Left lobe of liver (tissue), 2 donors: ENCODE results near the gene ACTL10. TPM values are rescaled to one million over a fixed set of nuclear protein-coding genes. Genes with fewer than 3 reads are reported as not detected.

Source experiments
- ATAC-seq: fragments of 200-7000 bp; cut with Tn5 transposase; one replicate; pipeline ENCODE4 v1.9.1; 2020; ENCODE audit warnings: mild to moderate bottlenecking, moderate library complexity
- DNase-seq: peaks from one replicate; pipeline ENCODE4 v3.0.0-alpha.2; 2020; ENCODE audit warnings: low spot score
- total RNA-seq: library from RNA; stranded (reverse); gene quantifications from one replicate; pipeline ENCODE4 v1.2.1, GENCODE V29; 2021
- donor health status: DM: no; HTN: no; CAD: no; lungs with moderate emphysema.
- donor health status: DM: no; HTN: yes; CAD: no.

The ACTL10 gene
- total RNA-seq, 1 donor from 2014 or later, result 0.20 TPM

DNA sequence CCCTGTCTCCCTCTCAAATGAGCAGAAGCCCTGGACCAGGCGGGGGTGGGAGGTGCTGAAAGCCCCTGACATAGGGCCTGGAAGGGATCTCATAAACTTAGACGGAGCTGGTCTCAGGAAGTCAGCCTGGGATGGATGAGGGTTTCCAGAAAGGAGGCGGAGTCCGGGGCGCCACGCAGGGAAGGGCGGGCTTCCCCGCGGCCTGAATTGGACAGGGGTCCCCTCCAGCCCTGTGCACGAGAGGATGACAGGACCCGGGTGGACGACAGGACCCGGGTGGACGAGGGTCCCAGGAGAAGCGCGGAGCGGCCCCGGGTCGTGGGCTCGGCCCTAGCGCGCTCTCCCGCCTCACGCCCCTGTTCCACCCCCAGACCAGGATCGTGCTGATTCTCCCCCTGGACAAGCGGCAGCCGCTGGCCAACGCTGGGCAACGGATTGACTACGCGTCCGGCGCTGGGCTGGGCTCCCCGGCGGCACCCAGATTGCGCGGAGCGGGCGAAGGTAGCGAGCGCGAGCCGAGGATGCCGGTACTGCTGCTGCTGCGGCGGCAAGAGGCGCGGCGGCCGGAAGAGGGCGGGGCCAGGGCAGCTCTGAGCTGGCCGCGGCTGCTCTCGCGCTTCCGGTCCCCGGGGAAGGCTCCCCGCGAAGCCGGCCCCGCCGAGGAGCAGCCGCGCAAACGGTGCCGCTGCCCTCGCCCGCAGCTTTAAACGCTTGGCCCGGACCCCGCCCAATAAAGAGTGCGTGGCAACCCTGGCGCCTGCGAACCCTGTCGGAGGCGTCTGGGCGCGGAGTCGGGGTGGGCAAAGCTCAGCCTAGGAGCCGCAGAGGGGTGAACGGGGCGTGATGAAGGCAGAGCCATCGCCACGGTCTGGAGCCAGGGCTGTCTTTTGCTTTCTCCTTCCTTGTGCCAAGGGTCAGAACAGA is 3.3 kb upstream of the ACTL10 start:
- peak; percentile 65 for ATAC-seq
- peak; percentile 81 for DNase-seq

DNA sequence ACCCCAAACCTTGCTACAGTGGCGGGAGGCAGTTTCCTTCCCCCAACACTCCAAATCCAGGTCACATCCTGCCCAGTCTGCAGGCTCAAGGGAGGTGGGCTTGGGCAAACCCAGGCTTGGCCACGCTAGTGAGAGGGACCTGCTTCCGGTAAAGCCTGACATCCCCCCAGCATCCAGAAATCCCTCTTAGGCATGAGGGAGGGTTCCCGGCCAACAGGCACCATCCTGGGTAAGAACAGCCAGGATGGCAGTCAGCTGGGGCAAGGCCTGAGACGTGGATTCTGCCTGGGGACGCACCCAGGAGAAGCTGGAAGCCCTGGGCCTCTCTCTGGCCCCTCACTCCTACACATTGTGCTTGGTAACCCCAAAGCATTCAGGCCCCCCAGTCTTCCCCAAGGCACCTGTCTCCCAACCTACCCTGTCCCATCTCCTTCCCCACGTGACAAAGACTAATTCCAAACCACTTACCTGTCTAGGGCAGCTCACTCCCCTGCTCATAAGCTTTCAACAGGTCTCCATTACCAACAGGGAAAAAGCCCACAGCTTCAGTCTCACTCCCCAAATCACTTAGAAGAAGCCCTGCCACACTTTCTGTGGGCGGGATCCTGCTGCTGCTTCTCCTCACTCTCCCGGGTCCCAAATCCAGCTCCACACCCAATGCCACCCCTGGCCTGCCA is 2.5 kb upstream of the ACTL10 start:
- DNase-seq (no peak), ATAC-seq (no peak)

DNA sequence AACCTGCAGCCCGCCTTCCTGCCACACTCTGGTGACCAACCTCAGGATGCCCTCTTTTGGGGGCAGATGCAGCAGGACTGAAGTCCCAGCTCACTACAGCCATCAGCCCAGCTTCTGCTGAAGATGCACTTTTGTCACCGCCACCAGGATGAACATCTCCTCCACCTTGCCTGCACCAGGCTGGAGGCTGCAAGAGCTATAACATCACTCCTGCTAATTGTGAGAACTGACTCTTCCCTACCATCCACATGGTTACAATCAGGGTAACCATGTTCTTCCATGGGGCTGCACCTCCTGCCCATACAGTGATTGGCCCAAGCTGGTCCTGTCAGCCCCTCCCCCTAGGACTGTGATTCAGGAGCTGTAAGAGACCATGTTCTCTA is 2.0 kb upstream of the ACTL10 start:
- ATAC-seq (no peak), DNase-seq (no peak)

DNA sequence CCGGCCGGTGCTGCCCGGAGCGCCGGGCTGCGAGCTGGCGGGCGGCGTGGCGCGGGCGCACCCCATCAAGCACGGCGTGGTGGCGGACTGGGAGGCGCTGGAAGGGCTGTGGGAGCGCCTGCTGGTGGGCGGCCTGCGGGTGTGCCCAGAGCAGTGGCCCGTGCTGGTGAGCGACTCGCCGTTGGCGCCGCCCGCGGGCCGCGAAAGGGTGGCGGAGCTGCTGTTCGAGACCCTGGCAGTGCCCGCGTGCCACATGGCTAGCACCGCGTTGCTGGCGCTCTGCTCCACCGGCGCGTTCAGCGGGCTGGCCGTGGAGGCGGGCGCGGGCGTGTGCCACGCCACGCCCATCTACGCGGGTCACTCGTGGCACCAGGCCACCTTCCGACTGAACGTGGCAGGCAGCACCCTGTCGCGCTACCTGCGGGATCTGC is 517 bp downstream of the ACTL10 start:
- DNase-seq (peak; percentile 82), ATAC-seq (peak; percentile 61)

DNA sequence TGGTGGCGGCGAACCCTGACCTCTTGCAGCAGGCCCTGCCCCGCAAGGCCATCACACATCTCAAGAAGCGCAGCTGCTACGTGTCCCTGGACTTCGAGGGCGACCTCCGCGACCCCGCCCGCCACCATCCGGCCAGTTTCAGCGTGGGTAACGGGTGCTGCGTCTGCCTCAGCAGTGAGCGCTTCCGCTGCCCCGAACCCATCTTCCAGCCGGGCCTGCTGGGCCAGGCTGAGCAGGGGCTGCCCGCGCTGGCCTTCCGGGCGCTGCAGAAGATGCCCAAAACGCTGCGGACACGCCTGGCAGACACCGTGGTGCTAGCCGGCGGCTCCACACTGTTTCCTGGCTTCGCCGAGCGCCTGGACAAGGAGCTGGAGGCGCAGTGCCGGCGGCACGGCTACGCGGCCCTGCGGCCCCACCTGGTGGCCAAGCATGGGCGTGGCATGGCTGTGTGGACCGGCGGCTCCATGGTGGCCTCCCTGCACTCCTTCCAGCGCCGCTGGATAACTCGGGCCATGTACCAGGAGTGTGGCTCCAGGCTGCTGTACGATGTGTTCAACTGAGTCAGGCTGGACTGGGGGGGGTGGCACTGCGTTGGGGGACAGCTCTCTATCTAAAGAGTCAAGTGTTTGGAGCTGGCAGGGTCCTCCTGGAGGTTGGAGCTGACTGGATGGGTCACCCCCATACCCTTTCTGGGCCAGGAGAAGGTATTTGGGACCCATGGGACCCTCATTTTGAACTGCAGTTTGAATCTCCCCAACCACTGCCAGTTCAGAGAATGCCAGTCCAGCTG is 1.1 kb downstream of the ACTL10 start:
- peak; percentile 85 for DNase-seq
- ATAC-seq, result peak; percentile 74

DNA sequence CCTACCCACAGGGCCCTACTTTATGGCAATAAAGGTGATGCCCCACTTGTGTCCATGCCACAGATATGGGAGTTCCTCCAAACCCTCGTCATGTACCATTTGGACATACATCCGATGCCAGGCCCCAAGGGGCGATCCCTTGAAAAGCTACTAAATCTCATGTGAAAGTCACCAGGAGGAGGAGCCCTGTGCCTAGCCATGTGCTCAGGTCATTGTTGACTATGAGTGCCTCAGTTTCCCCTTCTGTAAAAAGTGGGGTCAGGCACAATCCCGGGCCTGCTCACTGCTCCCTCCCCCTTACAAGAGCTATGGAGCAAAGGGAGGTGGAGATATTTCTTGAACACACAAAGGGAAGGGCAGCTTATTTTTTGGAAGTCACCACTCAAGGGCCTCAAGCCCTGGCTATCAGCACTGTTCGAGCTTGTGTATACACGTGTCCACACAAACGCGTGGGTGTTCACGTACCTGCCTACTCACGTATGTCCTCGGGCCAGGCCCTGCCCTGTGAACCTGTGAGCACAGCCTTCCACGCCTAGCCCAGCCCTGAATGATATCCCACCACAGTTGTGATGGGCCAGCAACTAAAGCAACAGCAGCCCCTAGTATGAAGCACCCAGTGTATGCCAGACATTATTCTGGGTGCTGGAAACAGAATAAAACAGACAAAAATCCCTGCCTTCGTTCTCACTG is 1.9 kb downstream of the ACTL10 start:
- DNase-seq, result no peak
- no peak for ATAC-seq

DNA sequence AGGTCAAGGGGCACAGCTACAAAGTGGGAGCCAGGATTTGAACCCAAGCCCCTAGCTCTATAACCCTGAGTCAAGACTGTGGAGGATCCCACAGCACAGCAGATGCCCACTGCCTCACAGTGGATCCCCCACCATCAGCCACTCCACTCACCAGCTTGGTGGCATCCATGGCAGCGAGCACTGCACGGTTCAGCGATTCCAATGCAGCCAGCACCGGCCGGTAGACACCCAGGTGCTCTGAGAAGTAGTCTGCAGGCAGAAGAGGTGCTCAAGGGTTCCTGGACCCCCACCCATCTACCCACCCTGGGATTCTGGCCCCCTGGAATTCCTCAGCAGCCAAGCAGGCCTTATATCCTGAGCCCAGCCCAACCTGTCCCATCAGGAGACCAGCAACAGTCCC is 2.5 kb downstream of the ACTL10 start:
- DNase-seq, result no peak
- ATAC-seq, result no peak

DNA sequence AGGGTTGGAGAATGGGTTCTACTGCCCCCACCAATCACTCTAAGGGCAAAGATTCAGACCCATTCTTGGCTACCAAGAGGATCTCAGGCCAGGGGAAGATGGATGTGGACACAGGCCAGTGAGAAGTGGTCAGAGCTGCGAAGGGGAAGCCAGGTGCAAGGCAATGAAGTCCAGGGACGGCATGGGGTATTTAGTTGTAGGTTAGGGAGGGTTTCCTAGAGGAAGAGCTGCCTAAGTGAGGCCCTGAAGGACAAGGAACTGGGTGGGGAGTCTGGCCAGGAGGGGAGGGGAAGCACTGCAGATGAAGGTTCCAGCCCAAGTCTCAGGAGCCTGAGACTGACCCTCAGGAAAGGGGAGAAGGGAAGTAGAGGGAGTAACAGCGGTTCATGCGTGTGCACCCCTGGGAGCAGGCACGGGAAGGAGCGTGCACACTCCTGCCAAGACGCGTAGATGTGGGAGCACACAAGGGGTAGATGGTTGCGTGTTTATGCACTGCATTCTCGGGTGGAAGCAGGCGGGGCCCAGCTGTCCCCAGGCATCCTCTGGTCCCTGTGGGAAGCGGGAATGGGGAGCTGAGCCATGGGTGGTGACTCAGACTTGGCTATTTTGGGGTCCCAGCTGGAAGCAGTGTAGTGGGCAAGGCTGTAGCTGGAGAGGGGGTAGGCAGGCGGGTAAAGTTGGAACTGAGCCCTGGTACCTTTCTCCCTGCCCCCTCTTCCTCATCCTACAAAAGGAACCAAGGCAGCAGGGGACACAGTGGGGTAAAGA is 3.3 kb downstream of the ACTL10 start:
- DNase-seq (no peak), ATAC-seq (no peak)

DNA sequence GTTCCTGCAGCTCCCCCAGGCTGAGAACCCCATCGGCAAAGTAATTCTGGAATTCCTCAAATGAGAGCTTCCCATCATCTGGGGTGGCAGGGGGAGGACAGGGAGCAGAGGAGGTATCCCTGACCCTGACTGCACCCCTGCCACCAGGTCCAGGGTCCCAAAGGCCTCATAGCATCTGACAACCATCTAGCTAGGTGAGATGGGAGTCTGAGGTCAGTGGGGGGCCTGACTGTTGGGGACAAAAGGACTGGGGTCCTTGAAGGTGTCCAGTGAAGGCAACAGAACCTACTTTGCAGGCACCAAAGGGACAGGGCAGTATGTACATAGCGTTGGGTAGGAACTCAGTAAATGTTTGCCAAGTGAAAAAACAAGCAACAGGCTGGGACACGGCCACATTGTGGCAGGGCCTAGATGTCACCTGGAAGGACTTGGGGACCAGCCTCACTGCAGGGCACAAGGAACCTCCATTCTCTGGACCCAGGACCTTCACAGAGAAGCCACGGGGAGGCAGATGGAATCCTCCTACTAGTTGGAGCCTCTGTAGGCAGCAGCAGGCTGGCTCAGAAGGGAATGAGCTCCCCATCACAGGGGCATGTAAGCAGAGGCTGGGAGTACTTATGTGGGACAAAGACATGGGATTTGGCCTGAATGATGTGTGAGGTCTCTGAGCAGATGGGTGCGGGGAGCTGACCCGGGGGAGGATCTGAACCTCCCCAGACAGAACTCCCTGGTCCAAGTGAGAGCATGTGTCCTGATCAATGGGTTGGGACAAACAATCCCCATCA is 4.2 kb downstream of the ACTL10 start:
- ATAC-seq (no peak), DNase-seq (no peak)

DNA sequence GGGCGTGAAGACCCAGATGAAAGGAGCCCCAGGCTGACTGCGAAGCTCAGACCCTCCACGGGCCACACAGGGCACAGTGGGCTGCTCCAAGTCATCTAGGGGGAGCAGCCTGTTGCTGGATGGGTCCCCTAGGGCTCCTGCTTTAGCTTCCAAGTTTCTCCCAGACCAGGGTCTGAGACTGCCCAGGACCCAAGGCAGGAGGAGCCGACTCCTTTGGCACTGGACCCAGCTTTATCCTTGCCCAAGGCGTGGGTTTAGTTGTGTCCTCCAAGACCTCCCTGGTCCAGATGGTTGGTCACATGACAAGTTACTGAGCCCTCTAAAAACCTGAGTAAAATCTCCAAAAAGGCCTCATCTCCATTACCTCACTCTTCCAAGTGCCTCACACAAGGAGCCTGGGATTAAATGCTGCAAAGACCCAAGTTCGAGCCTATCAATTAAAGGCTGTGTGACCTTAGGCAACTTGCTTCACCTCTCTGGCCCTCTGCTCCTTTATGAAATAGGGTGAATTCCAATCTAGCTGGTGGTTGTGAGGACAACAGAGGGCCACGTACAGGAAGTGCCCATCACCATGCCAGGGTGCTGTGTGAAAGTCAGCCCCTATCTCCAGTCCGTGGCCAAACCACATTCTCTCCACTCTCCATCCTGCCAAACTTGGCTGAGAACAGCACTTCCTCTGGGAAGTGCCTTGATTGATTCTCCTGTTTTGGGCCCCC is 5.0 kb downstream of the ACTL10 start:
- DNase-seq (no peak), ATAC-seq (no peak)

DNA sequence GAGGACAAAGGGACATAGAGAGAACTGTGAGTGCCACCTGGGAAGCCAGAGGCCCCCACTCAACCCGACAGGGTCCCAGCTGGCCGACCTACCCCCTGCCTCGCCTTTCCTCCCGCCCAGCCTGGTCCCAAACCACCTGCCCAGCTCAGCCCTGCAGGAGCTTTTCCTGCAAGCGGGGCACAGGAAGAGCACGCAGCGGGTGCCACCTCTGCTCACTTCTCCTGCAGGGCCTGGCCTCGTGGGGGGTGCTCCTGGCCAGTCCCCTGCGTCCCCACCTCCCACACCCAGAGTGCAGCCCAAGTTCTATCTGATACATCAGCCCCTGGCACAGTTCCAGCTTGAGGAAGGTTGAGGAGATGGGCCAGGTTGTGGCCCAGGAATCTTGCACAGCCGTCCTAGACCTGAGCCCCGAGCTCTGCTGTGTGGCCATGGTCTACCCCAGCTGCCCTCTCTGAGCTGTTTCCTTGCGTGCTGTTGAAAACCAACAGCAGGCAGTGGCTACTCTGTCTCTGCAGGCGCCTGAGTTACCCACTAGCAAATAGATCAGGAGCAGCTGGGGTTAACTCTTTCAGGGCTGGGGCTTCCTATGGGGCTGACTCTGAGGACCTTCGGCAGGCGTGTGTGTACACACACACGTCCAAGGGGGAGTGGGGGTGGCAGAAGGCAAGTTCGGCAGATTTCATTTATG is 5.8 kb downstream of the ACTL10 start:
- ATAC-seq, result no peak

DNA sequence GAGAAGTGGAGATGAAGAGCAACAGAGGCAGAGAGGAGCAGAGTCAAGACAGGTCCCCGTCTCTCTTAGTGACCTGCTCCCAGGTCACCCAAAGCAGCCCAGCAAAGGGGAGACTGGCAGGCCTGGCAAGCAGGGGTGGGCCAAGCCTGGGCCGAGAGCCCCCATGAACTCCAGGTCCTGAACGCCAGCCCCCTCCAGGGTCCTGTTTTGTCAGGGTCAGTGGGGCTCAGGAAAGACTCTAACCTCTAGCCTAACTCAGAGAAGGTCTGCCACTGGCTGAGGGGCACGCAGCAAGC is 6.3 kb downstream of the ACTL10 start:
- DNase-seq, result no peak

More for the DNA sequence above, 5.8 kb downstream of the ACTL10 start:
- no peak for DNase-seq

DNA sequence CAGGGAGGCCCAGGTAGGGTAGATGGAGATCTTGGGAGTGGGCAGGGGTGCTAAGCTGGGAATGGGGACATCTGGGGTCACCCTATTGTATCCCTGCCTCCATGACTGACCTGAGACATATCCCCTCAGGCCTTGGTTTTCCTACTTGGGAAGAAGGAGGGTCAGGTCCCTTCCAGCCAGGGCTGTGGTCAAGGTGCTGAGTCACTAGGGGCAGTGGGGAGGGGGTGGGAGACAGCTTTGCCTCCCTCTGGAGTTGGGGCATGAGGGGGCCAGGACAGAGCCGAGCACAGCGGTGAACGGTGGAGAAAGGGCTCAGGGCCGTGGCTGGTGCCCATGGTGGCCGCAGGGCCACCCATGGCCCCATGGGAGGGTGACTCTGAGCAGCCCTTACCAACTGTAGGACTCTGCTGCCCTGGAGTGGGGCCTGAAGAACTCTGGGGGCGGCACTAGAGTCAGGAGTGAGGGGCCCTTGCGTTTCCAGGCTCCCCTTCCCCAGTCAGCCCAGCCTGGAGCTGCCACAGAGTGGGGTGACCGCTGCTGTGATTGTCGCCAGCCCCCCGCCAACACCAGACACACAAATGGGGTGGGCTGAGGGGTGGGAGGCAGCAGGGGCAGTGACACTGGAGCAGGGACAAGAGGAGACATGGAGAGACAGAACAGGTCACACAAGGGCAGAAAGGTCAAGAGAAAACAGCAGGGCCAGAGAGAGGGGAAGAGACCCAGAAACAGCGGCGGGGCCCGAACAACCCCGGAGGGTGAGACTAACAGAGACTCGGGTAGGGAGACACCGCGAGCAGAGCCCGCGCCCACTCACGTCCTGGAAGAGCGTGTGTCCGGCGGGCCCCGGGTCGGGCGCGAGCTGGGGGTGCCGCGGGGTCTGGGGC is 6.9 kb downstream of the ACTL10 start:
- DNase-seq, result no peak

More for the DNA sequence above, 6.3 kb downstream of the ACTL10 start:
- no peak for ATAC-seq

DNA sequence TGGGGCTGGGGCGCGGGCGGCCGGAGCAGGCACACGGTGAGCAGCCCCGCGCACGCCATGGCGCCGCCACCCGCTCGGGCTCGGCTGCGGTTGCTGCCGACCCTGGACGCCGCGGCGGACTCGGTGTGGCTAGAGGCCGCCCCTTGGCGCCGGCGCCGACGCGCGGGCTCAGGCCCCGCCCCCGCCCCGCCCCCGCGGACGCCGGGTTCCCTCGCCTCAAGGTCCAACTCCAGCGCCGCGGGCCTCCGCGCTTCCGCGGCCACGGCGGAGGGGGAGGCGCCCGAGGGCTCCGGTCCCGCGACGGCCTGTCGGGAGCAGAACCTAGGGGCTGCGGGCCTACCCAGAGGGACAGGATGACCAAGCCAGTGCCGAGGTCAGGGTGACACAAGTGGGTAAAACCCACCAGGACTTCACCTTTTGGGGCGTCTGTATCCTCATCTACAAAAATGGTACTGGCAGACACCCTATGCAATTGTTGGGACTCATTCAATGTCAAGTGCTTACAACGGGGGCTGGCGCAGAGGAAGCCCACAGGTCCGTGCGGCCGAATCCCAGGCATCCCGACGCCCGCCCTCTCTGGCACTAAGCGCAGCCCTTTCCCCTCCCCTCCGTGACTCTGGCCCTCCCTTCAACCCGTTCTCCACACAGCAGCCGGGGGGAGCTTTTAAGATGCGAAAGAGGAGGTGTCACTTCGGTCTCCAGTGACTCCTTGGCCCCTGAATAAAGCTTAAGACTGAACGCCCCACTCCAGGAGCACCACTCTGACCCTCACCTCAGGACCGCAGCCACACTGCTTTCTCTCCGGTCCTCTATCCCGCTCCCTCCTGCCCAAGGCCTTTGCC is 7.8 kb downstream of the ACTL10 start, which contains the start of gene NECAB3:
TSS of gene NECAB3 (minus strand) at position 135 of the 842 bp plus-strand sequence. CDS start at position 59, 76 bp downstream.
- ATAC-seq (peak; percentile 93), DNase-seq (peak; percentile 91)

More for the DNA sequence above, 6.9 kb downstream of the ACTL10 start:
- peak; percentile 12 for ATAC-seq

DNA sequence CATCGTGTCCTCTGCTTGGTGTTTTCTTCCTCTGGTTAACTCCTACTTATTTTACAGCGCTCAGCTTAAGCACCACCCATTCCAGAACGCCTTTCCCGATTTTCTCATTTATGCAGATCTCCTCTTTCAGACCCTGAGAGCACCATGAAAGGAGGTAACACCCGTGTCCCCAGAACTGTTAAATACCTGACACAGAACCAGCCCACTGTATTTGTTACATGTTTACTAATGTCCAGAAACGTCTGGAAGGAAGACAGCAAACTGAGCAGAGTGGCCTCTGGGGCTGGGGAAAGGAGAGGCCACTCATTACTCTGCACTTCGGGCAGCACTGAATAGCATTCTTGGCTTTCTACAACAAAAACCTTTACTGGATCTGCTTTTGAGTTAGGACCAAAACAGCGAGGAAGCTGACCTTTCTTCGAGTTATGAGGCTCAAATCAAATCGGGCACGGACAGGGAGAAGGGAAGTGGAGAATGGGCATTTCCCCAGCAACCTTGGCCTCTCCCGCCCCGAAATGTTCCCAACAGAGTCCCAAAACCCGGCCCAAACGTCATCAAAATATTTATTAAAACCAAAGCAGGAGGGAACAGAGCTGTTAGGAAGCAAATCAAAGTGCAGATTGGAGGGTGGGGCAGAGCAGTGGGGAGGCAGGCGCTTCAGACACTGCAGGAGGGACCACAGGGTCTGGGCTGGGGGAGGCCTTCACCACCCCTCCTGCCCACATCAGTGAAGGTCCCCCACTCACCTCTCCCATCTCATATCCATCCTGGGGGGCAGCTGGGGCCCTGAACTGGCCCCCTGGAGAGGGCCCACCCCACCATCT is 8.6 kb downstream of the ACTL10 start:
- DNase-seq (no peak), ATAC-seq (no peak)
